GM18511 (cell line): ENCODE data around the gene PRDX2.

Experiments
- ATAC-seq: cut with Tn5 transposase; IDR thresholded peaks from one replicate; pipeline ENCODE4 v1.9.1; 2021; ENCODE audit warnings: mild to moderate bottlenecking, moderate library complexity; ENCODE audit not compliant: unreplicated experiment

The PRDX2 gene

GRCh38 chr19:12756150-12756883 is 45.3 kb downstream of the PRDX2 start:
- no peak for ATAC-seq

DNA sequence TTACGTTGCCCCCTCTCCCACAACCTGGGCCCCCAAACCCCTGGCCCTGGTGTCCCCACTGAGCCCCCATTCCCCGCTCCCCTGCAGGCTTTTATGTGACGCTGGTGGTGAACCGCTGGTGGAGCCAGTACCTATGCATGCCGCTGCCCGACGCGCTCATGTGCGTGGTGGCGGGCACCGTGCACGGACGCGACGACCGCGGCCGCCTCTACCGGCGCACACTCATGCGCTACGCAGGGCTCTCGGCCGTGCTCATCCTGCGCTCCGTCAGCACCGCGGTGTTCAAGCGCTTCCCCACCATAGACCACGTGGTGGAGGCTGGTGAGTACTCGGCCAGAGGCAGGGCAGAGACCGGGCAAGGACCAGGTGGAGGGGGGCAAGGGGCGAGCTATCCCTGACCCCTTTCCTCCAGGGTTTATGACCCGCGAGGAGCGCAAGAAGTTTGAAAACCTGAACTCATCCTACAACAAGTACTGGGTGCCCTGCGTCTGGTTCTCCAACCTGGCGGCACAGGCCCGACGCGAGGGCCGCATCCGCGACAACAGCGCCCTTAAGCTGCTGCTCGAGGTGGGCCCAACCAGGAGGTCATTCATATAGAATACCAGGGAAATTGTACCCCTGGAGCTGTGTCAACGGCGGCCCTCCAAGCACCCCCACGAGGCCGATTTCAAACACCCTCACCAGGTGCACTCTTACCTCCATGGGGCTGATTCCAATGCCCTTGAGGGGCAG is 47.0 kb downstream of the PRDX2 start:
- ATAC-seq, result no peak

GRCh38 chr19:12752056-12752781 is 49.4 kb downstream of the PRDX2 start:
- ATAC-seq, result no peak

GRCh38 chr19:12751635-12752034 is 50.0 kb downstream of the PRDX2 start, which contains the start of gene BEST2:
Gene BEST2, plus strand, starts transcription at chr19:12751791. Its CDS starts 802 bp downstream, at chr19:12752593.
- ATAC-seq, result no peak

DNA sequence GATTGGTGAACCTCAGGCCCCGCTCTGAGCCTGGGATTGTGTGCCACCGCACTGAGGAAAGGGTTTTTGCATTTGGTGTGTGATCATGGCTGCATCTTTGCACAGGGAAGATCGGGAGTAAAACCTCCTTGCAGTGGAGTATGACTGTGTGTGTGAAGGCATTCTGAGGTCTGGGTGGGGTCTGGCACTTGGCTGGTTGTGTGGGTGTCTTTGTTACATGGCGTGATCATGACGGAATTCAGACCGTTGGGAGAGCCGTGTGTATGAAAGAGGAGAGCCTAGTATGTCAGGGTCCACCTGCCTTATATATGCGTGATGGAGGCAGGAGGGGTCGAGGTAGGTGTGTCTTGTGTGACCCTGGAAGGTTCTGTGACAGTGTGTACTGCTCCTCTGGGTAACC is 50.7 kb downstream of the PRDX2 start:
- ATAC-seq, result no peak

DNA sequence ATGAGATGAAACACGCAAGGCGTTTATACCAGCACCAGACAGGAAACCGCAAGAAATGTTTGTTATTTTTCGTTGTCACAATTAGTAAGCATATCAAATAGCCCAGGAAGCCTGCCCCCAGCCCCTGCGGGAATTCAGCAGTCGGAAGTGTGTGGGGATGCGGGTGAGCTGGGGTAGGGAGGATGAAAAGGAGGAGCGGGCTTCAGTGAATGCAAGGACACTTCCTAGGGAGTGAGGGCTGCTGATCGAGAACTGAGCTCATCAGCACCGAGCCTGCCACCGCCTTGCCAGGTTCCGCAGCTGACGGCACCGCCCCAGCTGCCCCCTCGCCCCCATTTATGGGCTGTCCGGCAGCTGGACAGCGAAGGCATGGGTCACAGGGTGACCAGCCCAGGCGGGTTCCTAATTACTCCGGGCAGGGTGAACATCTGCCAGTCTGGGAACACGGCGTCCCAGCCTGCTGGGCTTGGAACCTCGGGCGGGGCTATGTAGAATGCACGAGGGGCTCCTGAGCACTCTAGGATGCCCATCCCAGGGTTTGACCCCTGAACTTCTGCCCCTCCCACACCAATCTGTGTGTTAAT is 51.6 kb downstream of the PRDX2 start:
- no peak for ATAC-seq

DNA sequence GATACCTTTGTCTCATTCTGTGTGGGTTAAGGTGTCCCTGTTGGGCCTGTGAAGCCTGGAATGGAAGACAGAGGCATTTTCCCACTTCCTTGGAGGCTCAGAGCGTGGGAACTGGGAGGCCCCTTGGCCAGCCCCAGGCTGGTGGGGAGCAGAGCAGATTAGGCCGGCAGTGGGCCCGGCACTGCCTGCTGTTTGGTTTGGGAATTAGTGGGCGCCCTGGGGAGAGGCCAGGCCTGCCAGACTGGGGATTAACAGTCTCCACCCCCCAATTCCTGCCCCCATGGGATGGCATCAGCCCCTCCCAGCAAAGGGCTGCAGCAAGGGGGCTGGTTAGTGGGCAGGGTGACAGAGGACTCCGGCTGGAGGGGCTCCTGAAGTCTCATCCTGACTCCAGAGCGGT is 53.1 kb downstream of the PRDX2 start:
- no peak for ATAC-seq
